Inferior parietal cortex (tissue), 1 donor: ENCODE measurements around the gene TMEM108.
"Not testable (repeated sequence)": the region's sequence is repeated elsewhere in the genome, so short reads cannot be mapped to it uniquely, and the experiment has no call there.

Experiments
- DNase-seq: peaks from one replicate; pipeline ENCODE4 v3.0.0-alpha.2; 2016; ENCODE audit errors: extremely low spot score

The TMEM108 gene

GRCh38 chr3:133038089-133038730 lies at the start of gene TMEM108:
Gene TMEM108, plus strand, starts transcription at chr3:133038391.
- DNase-seq, result peak; percentile 91

DNA sequence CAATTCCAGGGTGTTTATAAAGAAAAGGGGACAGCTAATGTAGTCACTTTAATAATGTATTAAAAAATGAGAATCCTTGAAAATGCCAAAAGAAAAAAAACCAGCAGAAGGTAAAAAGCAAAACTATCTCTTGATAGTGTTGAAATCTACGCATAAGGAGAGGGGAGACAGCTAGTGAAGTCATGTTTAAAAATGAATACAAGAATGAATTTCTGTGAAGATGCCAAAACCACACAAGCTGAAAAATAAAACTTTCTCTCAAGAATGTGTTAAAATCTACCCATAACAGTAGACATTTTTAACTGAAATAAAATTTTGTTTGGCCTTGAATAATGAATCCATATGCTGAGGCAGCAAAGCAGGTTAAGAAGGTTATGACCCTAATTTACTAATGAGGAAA lies 42.2 kb upstream of the TMEM108 start:
- no peak for DNase-seq

DNA sequence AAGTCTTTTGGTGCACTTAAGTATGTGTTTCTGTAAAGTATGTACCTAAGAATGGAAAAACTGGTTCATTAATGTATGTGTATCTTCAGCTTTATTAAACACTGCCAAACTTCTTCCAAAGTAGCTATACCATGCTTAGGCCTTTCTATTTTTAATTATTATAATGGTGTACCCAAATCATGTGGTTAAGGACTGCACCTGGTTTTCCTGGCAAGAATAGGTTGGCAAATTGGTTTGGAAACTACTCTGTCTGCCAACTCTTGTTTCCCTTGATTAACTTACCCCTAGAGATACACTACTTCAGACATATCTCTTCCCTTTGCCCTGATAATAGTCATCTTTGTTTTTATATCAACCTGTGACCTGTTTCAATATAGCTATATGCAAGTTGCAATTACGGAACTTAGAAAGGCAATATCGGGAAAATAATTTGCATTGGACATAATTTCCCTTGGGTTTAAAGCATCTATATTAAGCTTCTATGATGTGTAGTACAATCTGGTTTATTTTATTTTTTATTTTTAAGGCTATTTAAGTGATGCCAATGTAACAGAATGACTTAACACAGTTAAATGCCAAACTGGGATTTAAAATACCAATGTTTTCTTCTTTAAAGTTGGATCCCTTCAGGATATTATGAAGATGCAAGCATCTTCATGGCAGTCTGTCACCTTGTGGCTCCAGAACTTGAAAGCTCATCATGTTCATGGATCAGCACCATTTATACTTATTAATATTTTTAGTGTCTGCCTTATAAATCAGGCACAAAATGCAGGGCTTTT lies 40.6 kb upstream of the TMEM108 start:
- no peak for DNase-seq

DNA sequence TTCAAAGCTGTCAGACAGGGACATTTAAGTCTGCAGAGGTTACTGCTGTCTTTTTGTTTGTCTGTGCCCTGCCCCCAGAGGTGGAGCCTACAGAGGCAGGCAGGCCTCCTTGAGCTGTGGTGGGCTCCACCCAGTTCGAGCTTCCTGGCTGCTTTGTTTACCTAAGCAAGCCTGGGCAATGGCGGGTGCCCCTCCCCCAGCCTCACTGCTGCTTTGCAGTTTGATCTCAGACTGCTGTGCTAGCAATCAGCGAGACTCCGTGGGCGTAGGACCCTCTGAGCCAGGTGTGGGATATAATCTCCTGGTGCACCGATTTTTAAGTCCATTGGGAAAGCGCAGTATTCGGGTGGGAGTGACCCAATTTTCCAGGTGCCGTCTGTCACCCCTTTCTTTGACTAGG lies 33.2 kb upstream of the TMEM108 start:
- not testable (repeated sequence) for DNase-seq

DNA sequence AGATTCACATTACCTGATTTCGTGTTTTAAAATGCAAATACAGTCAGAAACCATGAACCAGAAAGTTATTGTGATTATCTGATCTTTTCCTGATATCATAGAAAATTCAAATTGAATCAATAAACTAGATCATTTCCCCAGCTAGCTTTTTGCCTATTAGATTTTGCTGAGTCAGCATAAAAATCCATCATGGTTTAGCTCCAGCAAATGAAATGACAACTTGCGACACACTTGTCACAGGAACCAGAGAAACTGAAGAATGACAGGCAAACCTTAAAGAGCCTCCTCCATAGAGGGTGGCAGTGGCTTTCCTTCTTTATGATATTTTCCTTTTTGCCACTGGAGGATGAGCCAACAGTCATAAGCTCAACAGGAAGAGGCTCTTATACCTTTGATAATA lies 30.6 kb upstream of the TMEM108 start:
- DNase-seq, result no peak

GRCh38 chr3:133014325-133014724 lies 23.9 kb upstream of the TMEM108 start:
- no peak for DNase-seq

GRCh38 chr3:133015573-133015972 lies 22.6 kb upstream of the TMEM108 start:
- DNase-seq, result not testable (repeated sequence)

GRCh38 chr3:133016838-133017309 lies 21.3 kb upstream of the TMEM108 start:
- no peak for DNase-seq

GRCh38 chr3:133018921-133019320 lies 19.3 kb upstream of the TMEM108 start:
- DNase-seq, result no peak

DNA sequence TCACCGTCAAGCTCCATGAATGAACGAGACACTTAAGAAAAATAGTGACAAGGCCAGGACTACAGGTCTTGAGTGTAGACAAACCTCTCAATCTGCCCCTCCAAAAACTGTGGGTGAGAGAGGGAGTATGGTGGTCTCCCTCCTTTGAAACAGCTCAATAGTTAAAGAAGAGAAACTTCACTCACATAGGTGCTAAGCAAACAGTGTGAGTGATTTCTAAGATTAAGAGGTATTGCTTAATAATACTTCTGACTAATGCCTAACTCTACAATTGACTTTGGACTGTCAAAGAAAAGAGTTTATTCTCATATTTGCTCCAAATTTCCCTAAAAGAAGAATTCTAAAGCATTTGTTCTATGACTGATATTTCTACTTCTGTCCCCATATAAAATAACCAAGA lies 17.0 kb upstream of the TMEM108 start:
- no peak for DNase-seq

GRCh38 chr3:133023362-133023761 lies 14.8 kb upstream of the TMEM108 start:
- DNase-seq, result no peak

DNA sequence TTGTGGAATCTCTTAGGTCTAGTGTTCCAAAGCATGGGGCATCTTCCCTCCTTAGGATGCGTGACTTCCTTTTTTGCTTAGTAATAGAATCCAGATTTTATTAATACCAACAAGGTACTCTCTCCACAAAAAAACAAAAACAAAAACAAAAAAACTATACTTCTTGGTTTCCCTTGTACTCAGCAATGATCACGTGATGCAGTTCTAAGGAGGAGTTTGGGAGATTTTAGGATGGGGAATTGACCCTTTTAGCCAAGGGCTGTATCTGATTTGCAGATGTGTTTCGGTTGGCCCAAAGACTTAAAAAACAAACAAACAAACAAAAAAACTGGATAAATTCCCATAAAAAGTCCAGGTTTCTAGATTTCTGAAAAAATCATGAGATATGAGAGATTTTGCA lies 12.6 kb upstream of the TMEM108 start:
- no peak for DNase-seq

GRCh38 chr3:133032301-133032700 lies 5.9 kb upstream of the TMEM108 start:
- no peak for DNase-seq

DNA sequence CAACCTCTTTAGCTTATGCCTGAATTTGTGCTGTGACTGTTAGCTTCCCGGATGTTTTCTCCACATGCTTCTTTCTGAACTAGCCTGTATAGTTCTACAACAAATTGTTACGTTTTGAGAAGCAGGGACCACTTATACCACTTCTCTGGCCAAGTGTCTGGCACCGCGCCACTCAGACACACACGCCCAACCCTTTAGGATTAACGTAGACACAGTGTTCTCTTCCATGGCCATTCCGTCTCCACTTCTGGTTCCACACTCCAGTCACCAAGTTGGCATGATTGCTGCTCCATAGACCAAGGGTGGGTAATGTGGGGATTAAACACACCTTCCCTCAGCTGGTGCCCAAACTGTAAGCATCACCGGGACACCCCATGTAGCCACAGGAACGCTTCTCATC lies 755 bp upstream of the TMEM108 start:
- no peak for DNase-seq

DNA sequence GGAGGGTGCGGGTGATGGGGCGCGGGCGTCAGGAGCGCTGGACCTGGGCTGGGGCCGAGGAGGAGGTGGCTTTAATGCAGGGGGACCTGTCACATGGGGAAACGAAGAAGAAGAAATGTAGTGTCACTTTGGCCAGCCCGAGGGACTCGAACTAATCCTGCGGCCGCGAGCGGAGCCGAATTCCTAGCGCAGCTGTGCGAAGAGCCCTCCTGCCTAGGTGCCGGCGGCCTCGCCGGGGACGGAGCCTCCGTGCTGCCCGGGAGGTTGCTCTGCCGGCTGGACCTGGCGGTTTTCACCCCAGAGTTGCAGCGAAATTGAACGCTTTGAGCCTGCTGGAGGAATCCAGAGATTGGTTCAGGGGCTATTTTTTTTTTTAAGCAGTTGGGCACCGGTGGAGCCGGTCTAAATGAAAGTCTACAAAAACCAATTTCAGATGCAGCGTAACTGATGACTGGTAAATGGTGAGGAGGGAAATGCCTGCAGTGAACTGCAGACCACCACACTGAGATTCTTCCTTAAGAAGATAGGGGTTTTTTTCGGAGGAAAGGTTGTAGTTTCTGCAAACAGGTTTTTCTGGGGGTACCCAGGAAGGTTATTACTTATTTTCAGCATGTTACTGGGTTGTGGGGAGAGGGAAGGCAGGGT lies 662 bp downstream of the TMEM108 start:
- DNase-seq, result no peak

DNA sequence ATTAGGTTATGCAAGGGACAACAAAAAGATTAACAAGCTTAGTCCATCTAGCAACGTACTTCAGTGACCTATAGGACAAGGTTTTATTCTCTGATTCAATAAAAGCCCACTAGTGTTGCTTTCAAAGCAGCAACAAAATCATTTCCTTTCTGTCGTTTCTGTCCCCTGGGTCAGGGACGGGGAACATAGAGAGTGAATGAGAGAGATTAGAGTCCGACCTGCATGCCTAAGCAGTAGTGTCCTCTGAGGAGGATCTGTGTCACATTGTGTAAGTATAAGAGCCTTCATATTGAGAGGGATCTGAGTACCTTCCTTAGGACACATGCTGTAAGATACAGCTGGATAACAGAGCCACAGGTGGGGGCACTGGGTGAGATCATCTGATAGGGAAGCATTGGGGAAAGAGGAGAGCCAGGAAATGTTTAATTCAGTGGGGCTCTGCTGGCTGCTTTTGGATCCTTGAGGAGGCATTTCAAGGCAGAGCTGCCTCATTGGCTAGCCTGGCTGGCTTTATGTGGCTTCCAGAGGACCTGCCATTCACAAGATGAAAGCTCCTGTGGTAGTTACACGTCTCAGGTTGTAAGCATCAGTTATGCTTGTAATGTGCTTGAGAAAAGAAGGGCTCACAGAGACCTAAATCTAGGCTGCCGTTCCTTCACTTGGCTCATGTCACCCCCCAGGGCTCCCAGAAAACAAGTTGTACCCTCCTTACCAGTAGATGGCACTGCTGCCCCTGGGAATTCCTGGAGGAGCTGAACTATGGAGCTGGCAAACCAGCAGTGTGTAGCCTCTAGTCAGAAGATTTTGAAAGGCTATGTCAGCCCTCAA lies 2.7 kb downstream of the TMEM108 start:
- DNase-seq, result peak; percentile 97

DNA sequence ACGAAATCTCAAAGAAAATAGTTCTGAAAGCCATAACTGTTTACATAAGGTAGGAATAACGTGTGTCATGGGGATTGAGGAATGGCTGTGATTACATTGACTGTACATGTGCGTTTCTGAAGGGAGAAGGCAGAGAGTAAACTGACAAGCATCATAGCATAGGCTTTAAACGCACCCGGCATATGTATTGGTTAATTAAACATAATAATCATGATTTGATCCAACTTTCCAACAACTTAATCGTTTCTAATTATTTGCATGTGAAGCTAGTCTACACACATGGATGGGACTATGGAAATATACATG lies 3.3 kb downstream of the TMEM108 start:
- no peak for DNase-seq

DNA sequence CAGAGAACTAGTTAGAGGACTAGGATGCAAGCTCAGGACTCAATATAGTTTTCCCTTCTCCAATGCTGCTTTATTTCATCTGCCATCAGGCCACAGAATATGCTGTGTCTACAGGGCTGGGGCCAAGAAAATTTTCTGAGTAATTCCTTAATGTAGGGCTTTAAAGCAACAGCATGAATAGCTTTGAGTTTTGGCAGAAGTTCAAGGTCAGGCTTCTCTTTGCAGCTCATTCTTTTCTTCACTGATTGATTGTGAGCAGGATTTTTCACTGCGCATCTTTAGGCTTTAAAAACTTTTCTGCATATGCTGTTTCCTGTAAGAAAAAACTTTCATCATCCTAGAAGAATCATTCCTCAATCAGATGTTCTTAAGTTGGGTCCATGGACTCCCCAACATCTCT lies 4.6 kb downstream of the TMEM108 start:
- DNase-seq, result no peak

DNA sequence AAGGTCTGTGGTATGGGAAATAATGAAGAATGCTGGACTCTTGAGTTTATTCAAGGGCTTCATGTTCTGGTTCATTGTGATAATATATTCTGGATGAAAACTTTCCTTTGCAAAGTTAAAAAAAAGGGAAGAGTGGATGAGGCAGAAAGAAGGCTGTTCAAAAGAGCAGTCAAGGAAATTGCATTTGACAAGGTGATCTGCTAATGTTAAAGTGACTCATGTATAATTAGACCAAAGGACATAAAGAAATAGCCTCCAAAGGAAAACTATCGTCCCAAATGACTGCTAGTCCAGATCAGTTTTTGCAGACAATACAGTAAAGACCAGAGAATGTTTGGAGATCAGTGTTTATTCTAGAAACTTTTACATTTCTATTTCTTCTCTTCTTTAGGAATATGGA lies 9.8 kb downstream of the TMEM108 start:
- DNase-seq, result no peak

- no peak for DNase-seq
Observed at GRCh38 chr3:133049491-133049890, 11.3 kb downstream of the TMEM108 start.

DNA sequence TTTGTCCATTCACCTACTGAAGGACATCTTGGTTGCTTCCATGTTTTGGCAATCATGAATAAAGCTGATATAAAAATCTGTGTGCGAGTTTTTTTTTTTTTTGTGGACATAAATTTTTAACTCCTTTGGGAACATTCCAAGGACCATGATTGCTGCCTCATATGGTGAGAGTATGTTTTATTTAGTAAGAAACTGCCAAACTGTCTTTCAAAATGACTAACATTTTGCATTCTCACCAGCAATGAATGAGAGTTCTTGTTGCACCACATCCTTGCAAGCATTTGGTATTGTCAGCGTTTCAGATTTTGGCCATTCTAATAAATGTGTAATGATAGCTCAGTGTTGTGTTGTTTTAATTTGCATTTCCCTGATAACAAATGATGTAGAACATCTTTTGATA lies 12.7 kb downstream of the TMEM108 start:
- DNase-seq, result no peak

DNA sequence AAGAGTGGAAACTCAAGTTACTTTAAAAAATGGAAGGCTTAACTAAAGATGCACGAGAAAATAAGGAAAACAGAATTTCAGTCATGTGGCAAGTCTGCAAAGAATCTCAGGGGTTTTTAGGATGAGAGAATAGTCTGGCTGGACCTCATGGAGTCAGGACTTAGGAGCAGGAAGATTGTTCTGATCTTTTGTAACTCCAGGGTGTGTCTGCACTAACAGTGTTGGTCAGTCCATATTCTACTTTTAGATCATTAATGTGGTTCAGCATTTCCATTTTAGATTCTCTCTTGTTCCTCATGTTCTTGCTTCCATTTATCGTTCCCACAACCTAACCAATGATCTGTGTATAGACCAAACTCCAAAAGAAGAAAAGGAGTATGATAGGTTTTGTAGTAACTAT lies 15.3 kb downstream of the TMEM108 start:
- no peak for DNase-seq
